GM23248 (cell line): ENCODE measurements around the gene SMIM34. TPM values are rescaled to one million over a fixed set of nuclear protein-coding genes. Genes with fewer than 3 reads are reported as not detected.

Experiments
- DNase-seq: peaks from one replicate; pipeline ENCODE4 v3.0.0-alpha.2; 2015
- H2AFZ ChIP-seq: fragments of 200-600 bp; sonication (generic); 2 replicates; pipeline ENCODE4 v1.6.1; 2016; ENCODE audit warnings: antibody characterized with exemption
- H3F3A ChIP-seq: fragments of 200-600 bp; sonication (generic); 2 replicates; pipeline ENCODE4 v1.6.1; 2016; ENCODE audit warnings: mild to moderate bottlenecking, antibody characterized with exemption, mixed run types; ENCODE audit not compliant: insufficient read depth
- H3K27ac ChIP-seq: fragments of 200-600 bp; sonication (generic); 2 replicates; pipeline ENCODE4 v1.5.1; 2016; ENCODE audit warnings: mild to moderate bottlenecking
- H3K27me3 ChIP-seq: fragments of 200-600 bp; sonication (generic); replicated peaks from 2 replicates; pipeline ENCODE4 v1.6.1; 2016; ENCODE audit warnings: mild to moderate bottlenecking; ENCODE audit not compliant: insufficient read depth
- H3K36me3 ChIP-seq: fragments of 200-600 bp; sonication (generic); 2 replicates; pipeline ENCODE4 v1.6.1; 2016; ENCODE audit warnings: low read depth, mild to moderate bottlenecking
- H3K4me1 ChIP-seq: fragments of 200-600 bp; sonication (generic); 2 replicates; pipeline ENCODE4 v1.6.1; 2016; ENCODE audit warnings: mild to moderate bottlenecking; ENCODE audit not compliant: insufficient read depth
- H3K4me2 ChIP-seq: fragments of 200-600 bp; sonication (generic); one replicate; pipeline ENCODE4 v1.6.1; 2016; ENCODE audit warnings: mild to moderate bottlenecking; ENCODE audit not compliant: unreplicated experiment
- H3K4me3 ChIP-seq: fragments of 200-600 bp; sonication (generic); 2 replicates; pipeline ENCODE4 v1.5.1; 2016; ENCODE audit warnings: mild to moderate bottlenecking
- H3K79me2 ChIP-seq: fragments of 200-600 bp; sonication (generic); 2 replicates; pipeline ENCODE4 v1.6.1; 2016; ENCODE audit warnings: mild to moderate bottlenecking; ENCODE audit not compliant: insufficient read depth
- H3K9ac ChIP-seq: fragments of 200-600 bp; sonication (generic); 2 replicates; pipeline ENCODE4 v1.6.1; 2016; ENCODE audit warnings: mild to moderate bottlenecking
- H3K9me2 ChIP-seq: fragments of 200-600 bp; sonication (generic); 2 replicates; pipeline ENCODE4 v1.6.1; 2016; ENCODE audit warnings: mixed run types, mild to moderate bottlenecking, moderate library complexity; ENCODE audit not compliant: insufficient read depth
- H3K9me3 ChIP-seq: fragments of 200-600 bp; sonication (generic); one replicate; pipeline ENCODE4 v1.6.1; 2017; ENCODE audit warnings: low read depth
- H4K20me1 ChIP-seq: fragments of 200-600 bp; sonication (generic); 2 replicates; pipeline ENCODE4 v1.6.0; 2016; ENCODE audit not compliant: insufficient read depth
- EZH2 ChIP-seq: fragments of 200-600 bp; sonication (generic); IDR thresholded peaks from 2 replicates; pipeline ENCODE4 v1.6.1; 2018; ENCODE audit warnings: antibody characterized with exemption, mild to moderate bottlenecking; ENCODE audit not compliant: insufficient read depth, poor library complexity, severe bottlenecking
- EZH2phosphoT487 ChIP-seq: fragments of 200-600 bp; sonication (generic); IDR thresholded peaks from 2 replicates; pipeline ENCODE4 v1.6.1; 2018; ENCODE audit warnings: antibody characterized with exemption, moderate library complexity, mild to moderate bottlenecking, low read depth; ENCODE audit not compliant: insufficient read depth
- WGBS, 2 experiments: methylation state at CpG; one replicate each; pipeline ENCODE4 v1.1.6; 2015 to 2017; ENCODE audit warnings: low lambda C conversion rate in 2 of 2, low coverage in 1 of 2; ENCODE audit errors: missing lambda C conversion rate in 2 of 2; 5-methylcytosine and 5-hydroxymethylcytosine counted together
- in situ Hi-C: fragments of 300-500 bp; cut with MboI; formaldehyde crosslinking; loops from 2 replicates; pipeline ENCODE4 v1.15.0; 2020
- polyA plus RNA-seq: library from polyadenylated mRNA; unstranded; fragments of >200 nt; fragmentation: Nextera tagmentation; extraction: Ambion mirVana; gene quantifications from 2 replicates; pipeline ENCODE4 v1.2.1, GENCODE V29; 2016
- small RNA-seq: library from RNA; depleted of rRNA; stranded (forward); fragments of <200 nt; gene quantifications from one replicate; pipeline ENCODE3, GENCODE V24; 2014; ENCODE audit warnings: low read depth, low replicate concordance
- total RNA-seq: library from RNA; depleted of rRNA; stranded (reverse); fragments of >200 nt; shearing (Covaris generic); gene quantifications from 2 replicates; pipeline ENCODE4 v1.2.3, GENCODE V29; 2014; rRNA removed

The SMIM34 gene
- total and polyA plus RNA-seq, 2 experiments from 2014 or later: not detected

DNA sequence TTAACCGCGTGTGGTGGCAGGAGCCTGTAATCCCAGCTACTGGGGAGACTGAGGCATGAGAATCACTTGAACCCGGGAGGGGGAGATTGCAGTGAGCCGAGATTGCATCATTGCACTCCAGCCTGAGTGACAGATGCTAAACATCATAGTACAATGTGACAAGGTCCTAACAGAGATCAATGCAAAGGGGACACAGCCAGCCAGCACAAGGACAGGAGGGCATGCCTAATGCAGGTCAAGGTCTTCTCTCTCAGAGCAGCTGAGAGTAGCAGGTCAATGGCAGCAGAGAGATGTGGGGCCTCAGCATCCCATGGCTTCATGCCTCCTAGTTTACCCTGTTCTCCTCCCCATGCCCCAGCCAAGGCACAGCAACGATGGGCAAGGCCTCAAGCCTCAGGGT is 51.4 kb downstream of the SMIM34 start:
- in situ Hi-C loops: no loop called here
- Histone ChIP-seq H4K20me1 (no peaks in the 10 kb centered on the region), H2AFZ (no peak overlapping the region), H3K4me2 (no peak overlapping the region), H3K4me3 (no peak overlapping the region), H3K27me3 (no peaks in the 10 kb centered on the region), H3K4me1 (peaks cover under 1% of the 10 kb centered on the region; the same call in 1 of the 2 replicates), H3K79me2 (no peaks in the 10 kb centered on the region), H3K9ac (no peak overlapping the region), H3F3A (no peaks in the 10 kb centered on the region), H3K36me3 (no peaks in the 10 kb centered on the region), H3K27ac (no peak overlapping the region), H3K9me2 (no peaks in the 10 kb centered on the region), H3K9me3 (no peaks in the 10 kb centered on the region)
- WGBS, 2 experiments: 82 to 83% methylated on average over 5 of the region's 5 CpGs
- DNase-seq: no peak
- TF ChIP-seq EZH2: no peak
- no peak for TF ChIP-seq EZH2phosphoT487

DNA sequence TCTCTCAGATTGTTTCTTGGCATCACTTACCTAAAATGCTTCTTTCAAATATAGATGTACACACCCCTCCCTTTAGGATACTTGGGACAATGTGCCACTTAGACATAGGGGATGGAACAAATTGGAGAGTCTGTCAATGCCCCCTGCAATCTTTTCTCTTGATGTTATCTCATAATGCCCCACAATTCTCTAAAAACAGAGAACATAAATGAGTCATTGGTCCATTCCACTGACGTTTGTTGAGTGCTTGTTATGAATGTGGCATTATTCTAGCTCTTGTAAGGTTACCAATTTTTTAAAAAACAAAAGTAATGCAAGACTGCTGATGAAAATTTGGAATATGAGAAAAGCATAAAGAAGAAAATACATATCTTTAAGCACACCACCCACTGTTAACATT is 54.0 kb downstream of the SMIM34 start:
- H3K9me2 ChIP-seq: no peaks in the 10 kb centered on the region
- H3K27me3 ChIP-seq: no peaks in the 10 kb centered on the region
- H3K27ac ChIP-seq: no peak overlapping the region
- 39 to 44% methylated on average over 1 of the region's 1 CpG for WGBS, 2 experiments
- in situ Hi-C loops: no loop called here
- TF ChIP-seq EZH2: no peak
- no peak for TF ChIP-seq EZH2phosphoT487
- no peaks in the 10 kb centered on the region for H3K79me2 ChIP-seq
- H3F3A ChIP-seq: no peaks in the 10 kb centered on the region
- H3K4me2 ChIP-seq: no peak overlapping the region
- no peaks in the 10 kb centered on the region for H3K9me3 ChIP-seq
- no peak for DNase-seq
- H4K20me1 ChIP-seq: no peaks in the 10 kb centered on the region
- peaks cover 5% of the 10 kb centered on the region; the same call in 1 of the 2 replicates for H3K4me1 ChIP-seq
- H2AFZ ChIP-seq: no peak overlapping the region
- H3K36me3 ChIP-seq: no peaks in the 10 kb centered on the region
- no peak overlapping the region for H3K9ac ChIP-seq
- no peak overlapping the region for H3K4me3 ChIP-seq

Small RNAs within 50 kb of the gene (small RNA-seq; reads per million reads assigned to genes)
- gene RF00614: not detected

Other genes with a start within 250 kb of the SMIM34 start
- gene KCNE2, start 59.9 kb downstream of the SMIM34 start, total RNA-seq: not detected in 2 replicates
- gene KCNE2, start 59.9 kb downstream of the SMIM34 start, polyA plus RNA-seq: 0.23 and 0.33 TPM in 2 replicates
- gene SMIM11, start 48.4 kb downstream of the SMIM34 start, total RNA-seq: 15.5 and 18.3 TPM in 2 replicates
- 6.8 and 8.8 TPM in 2 replicates for gene SMIM11, start 48.4 kb downstream of the SMIM34 start, polyA plus RNA-seq
- gene KCNE1, start 88.3 kb upstream of the SMIM34 start, total RNA-seq: 0.43 TPM in 1 of 2 replicates, not detected in the other
- not detected in 2 replicates for gene KCNE1, start 88.3 kb upstream of the SMIM34 start, polyA plus RNA-seq
- 65.9 and 74.1 TPM in 2 replicates for gene RCAN1, start 191.2 kb upstream of the SMIM34 start, total RNA-seq
- 76.3 and 77.3 TPM in 2 replicates for gene RCAN1, start 191.2 kb upstream of the SMIM34 start, polyA plus RNA-seq
- gene CLIC6, start 245.0 kb upstream of the SMIM34 start, total RNA-seq: not detected in 2 replicates
- 0.08 TPM in 1 of 2 replicates, not detected in the other for gene CLIC6, start 245.0 kb upstream of the SMIM34 start, polyA plus RNA-seq